MM.1S (cell line): ENCODE data around the gene ILK.

Experiments used
- DNase-seq: peaks from one replicate; pipeline ENCODE4 v3.0.0-alpha.2; 2015
- H2AFZ ChIP-seq: fragments of 300-600 bp; sonication (generic); 2 replicates; pipeline ENCODE4 v1.6.0; 2016; ENCODE audit warnings: antibody characterized with exemption, low read length
- H3F3A ChIP-seq: fragments of 300-600 bp; sonication (generic); 2 replicates; pipeline ENCODE4 v1.6.1; 2016; ENCODE audit warnings: mild to moderate bottlenecking, antibody characterized with exemption, low read length, moderate library complexity, mixed read lengths; ENCODE audit not compliant: insufficient read depth
- H3K27ac ChIP-seq: fragments of 300-600 bp; sonication (generic); 2 replicates; pipeline ENCODE4 v1.5.1; 2016; ENCODE audit warnings: mild to moderate bottlenecking, low read length
- H3K27me3 ChIP-seq: fragments of 300-600 bp; sonication (generic); replicated peaks from 2 replicates; pipeline ENCODE4 v1.6.0; 2016; ENCODE audit warnings: low read length; ENCODE audit not compliant: insufficient read depth
- H3K36me3 ChIP-seq: fragments of 300-600 bp; sonication (generic); replicated peaks from 2 replicates; pipeline ENCODE4 v1.6.1; 2016; ENCODE audit warnings: mild to moderate bottlenecking, low read length, mixed read lengths; ENCODE audit not compliant: insufficient read depth
- H3K4me1 ChIP-seq: fragments of 300-600 bp; sonication (generic); 2 replicates; pipeline ENCODE4 v1.6.1; 2016; ENCODE audit warnings: low read length, mixed read lengths
- H3K4me2 ChIP-seq: fragments of 300-600 bp; sonication (generic); 2 replicates; pipeline ENCODE4 v1.6.0; 2016; ENCODE audit warnings: low read depth, low read length
- H3K4me3 ChIP-seq: fragments of 300-600 bp; sonication (generic); 2 replicates; pipeline ENCODE4 v1.5.1; 2016; ENCODE audit warnings: low read length, mixed read lengths
- H3K79me2 ChIP-seq: fragments of 300-600 bp; sonication (generic); 2 replicates; pipeline ENCODE4 v1.6.1; 2016; ENCODE audit warnings: mixed run types, low read length, mixed read lengths
- H3K9ac ChIP-seq: fragments of 300-600 bp; sonication (generic); 2 replicates; pipeline ENCODE4 v1.6.1; 2016; ENCODE audit warnings: low read length, mixed read lengths
- H3K9me2 ChIP-seq: fragments of 300-600 bp; sonication (generic); replicated peaks from 2 replicates; pipeline ENCODE4 v1.6.1; 2016; ENCODE audit warnings: mild to moderate bottlenecking, low read length, mixed read lengths; ENCODE audit not compliant: insufficient read depth
- H3K9me3 ChIP-seq: fragments of 300-600 bp; sonication (generic); replicated peaks from 2 replicates; pipeline ENCODE4 v1.6.1; 2016; ENCODE audit warnings: mild to moderate bottlenecking, low read length, mixed read lengths; ENCODE audit not compliant: insufficient read depth
- H4K20me1 ChIP-seq: fragments of 300-600 bp; sonication (generic); 2 replicates; pipeline ENCODE4 v1.6.1; 2016; ENCODE audit warnings: mild to moderate bottlenecking, low read length, moderate library complexity, mixed read lengths; ENCODE audit not compliant: insufficient read depth
- CTCF ChIP-seq: fragments of 300-600 bp; sonication (generic); IDR thresholded peaks from 2 replicates; pipeline ENCODE4 v1.5.1; 2016; ENCODE audit warnings: antibody characterized with exemption, low read length, mixed read lengths
- EZH2 ChIP-seq: fragments of 300-600 bp; sonication (generic); optimal IDR thresholded peaks from 2 replicates; pipeline ENCODE3; 2017; ENCODE audit warnings: low read depth, mild to moderate bottlenecking, antibody characterized with exemption, low read length, mixed read lengths
- EZH2phosphoT487 ChIP-seq: fragments of 300-600 bp; sonication (generic); IDR thresholded peaks from 2 replicates; pipeline ENCODE4 v1.6.1; 2018; ENCODE audit warnings: antibody characterized with exemption, low read length

ILK gene

DNA sequence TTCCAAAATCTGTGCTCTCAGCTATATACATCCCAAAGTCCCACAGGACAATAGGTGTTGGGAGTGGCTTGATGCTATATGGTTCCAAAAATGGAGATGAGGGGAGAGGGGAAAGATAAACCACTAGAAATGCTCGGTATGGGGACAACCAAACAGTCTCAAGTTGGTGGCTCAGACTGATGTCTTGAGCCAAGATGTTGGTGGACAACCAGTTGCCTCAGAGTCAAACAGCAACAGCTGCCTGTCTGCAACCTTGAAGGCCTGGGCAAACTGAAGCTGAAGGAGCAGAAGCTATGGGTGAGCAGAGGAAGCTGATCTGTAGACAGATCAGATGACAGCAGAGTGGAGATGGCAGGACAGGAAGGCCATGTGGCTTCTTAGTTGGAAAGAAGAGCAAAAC, 4.1 kb upstream of the ILK start:
- H3K36me3 ChIP-seq = peaks cover 10% of the 10 kb centered on the region; the same call in 1 of the 2 replicates
- no peak for DNase-seq
- no peak overlapping the region for H3K27ac ChIP-seq

DNA sequence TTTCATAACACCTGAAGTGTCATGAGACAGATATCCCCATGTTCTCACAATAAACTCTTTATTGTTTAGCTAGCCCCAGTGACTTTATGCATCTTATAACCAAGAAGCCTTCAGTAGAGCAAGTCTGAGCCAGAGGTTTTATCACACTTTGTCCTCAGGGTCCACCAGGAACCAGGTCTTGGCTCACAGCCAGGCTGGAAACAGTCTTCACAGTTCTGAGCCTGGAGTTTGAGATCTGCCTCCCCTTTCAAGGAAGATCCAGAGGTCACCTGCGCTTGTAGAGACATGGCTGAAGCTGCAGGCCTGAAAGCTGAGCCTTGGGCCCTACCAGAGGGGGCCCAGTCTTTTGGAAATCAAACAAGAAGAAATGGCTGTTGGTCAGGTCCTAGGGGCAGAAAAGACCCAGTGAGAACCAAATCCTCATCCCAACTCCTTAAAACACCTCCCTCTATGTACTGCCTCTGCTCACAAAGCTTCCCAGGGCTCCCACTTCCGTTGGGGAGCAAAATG, 3.6 kb upstream of the ILK start:
- Histone ChIP-seq H3K9ac (no peak overlapping the region), H3K9me3 (no peaks in the 10 kb centered on the region), H3K27ac (no peak overlapping the region), H3F3A (peaks cover 10% of the 10 kb centered on the region), H3K9me2 (no peaks in the 10 kb centered on the region), H3K79me2 (peaks cover 86% of the 10 kb centered on the region), H3K36me3 (peaks cover 10% of the 10 kb centered on the region; the same call in 1 of the 2 replicates), H3K4me2 (no peak overlapping the region), H3K27me3 (no peaks in the 10 kb centered on the region), H3K4me1 (peaks cover 14% of the 10 kb centered on the region), H4K20me1 (peaks cover 9% of the 10 kb centered on the region; the same call in 1 of the 2 replicates), H2AFZ (no peak overlapping the region), H3K4me3 (no peak overlapping the region)
- TF ChIP-seq EZH2phosphoT487 (no peak), CTCF (no peak), EZH2 (no peak)
- no peak for DNase-seq

More for the DNA sequence above, 4.1 kb upstream of the ILK start:
- peaks cover 9% of the 10 kb centered on the region for H3K4me1 ChIP-seq
- H3K27me3 ChIP-seq = no peaks in the 10 kb centered on the region
- no peak overlapping the region for H3K9ac ChIP-seq
- H4K20me1 ChIP-seq = peaks cover 9% of the 10 kb centered on the region; the same call in 1 of the 2 replicates
- H3F3A ChIP-seq = peaks cover 6% of the 10 kb centered on the region
- peaks cover 84% of the 10 kb centered on the region for H3K79me2 ChIP-seq
- no peak overlapping the region for H3K4me3 ChIP-seq
- no peak for TF ChIP-seq CTCF
- no peak for TF ChIP-seq EZH2
- no peak for TF ChIP-seq EZH2phosphoT487
- H3K4me2 ChIP-seq = no peak overlapping the region
- no peak overlapping the region for H2AFZ ChIP-seq
- no peaks in the 10 kb centered on the region for H3K9me3 ChIP-seq
- H3K9me2 ChIP-seq = no peaks in the 10 kb centered on the region

DNA sequence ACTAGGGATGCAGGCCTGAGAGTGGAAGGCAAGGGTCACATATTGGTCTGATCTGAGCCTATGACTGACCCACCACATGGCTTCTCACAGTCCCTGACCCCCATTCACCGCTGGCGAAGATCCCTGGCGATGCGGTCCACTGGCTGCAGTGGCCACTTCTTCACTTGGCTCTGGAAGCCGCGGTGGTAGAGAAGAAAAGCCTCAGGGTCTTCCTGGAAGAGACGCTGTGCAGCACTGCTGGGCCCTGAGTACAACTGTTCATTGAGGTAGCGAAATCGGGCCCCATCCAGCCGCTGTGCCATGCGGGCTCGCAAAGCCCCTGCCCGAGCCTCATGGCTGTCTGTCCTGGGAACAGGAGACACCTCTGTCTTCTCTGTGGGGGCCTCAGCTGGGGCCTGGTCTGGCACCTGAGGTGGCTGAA, 2.5 kb upstream of the ILK start:
- no peak overlapping the region for H3K9ac ChIP-seq
- H2AFZ ChIP-seq = no peak overlapping the region
- H3K4me2 ChIP-seq = no peak overlapping the region
- no peaks in the 10 kb centered on the region for H3K27me3 ChIP-seq
- no peak overlapping the region for H3K27ac ChIP-seq
- H3K36me3 ChIP-seq = peaks cover 10% of the 10 kb centered on the region; the same call in 1 of the 2 replicates
- peaks cover 11% of the 10 kb centered on the region for H3F3A ChIP-seq
- H3K9me3 ChIP-seq = no peaks in the 10 kb centered on the region
- H4K20me1 ChIP-seq = peaks cover 9% of the 10 kb centered on the region; the same call in 1 of the 2 replicates
- TF ChIP-seq EZH2 (no peak), CTCF (no peak), EZH2phosphoT487 (no peak)
- no peaks in the 10 kb centered on the region for H3K9me2 ChIP-seq
- no peak overlapping the region for H3K4me3 ChIP-seq
- peaks cover 21% of the 10 kb centered on the region for H3K4me1 ChIP-seq
- peaks cover 88% of the 10 kb centered on the region for H3K79me2 ChIP-seq
- no peak for DNase-seq
